ENCODE measurements around the gene SLC2A1. TPM values are rescaled to one million over a fixed set of nuclear protein-coding genes. Genes with fewer than 3 reads are reported as not detected.
A peak's percentile ranks its signal among the peaks of the same experiment; 100 is the strongest.
"Not testable (repeated sequence)": the region's sequence is repeated elsewhere in the genome, so short reads cannot be mapped to it uniquely, and the experiment has no call there.

SLC2A1 gene
- total RNA-seq, 1 donor from 2014 or later: 511 TPM

DNA sequence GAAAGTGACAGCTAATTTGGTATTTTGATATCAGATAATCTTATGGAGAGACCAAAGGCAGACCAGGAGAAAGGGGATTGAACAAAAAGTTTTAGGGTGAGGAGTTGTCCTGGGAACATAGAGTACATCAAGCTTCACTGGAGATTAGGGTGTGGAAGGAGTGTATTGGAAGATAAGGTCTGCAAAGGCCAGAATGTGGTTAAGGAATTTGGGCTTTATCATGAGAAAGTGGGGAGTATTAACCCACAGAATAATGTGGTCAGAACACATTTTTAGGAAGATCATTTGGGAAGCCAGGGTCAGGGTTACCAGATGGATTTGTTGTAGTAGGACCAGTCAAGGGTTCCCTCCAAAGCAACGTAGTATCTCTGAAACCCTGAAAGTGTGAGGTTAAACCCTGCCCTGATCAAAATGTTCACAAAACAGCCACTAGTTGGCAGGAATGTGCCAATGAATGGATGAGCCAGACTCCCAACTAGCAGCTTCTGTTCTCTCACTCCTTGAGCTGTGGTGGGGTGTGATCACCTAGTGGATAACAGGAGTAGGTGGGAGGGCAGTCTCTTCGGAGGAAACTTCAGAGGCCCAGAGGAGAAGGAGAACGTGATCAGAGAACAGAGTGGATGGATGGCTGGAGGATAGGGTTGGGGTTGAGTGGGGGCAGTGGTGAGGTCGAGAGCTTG is 35.8 kb downstream of the SLC2A1 start:
- H3K9me3 Mint-ChIP-seq (ENCODE audit: unreplicated experiment): no peaks in the 10 kb centered on the region
- TF ChIP-seq, protein P1, sequence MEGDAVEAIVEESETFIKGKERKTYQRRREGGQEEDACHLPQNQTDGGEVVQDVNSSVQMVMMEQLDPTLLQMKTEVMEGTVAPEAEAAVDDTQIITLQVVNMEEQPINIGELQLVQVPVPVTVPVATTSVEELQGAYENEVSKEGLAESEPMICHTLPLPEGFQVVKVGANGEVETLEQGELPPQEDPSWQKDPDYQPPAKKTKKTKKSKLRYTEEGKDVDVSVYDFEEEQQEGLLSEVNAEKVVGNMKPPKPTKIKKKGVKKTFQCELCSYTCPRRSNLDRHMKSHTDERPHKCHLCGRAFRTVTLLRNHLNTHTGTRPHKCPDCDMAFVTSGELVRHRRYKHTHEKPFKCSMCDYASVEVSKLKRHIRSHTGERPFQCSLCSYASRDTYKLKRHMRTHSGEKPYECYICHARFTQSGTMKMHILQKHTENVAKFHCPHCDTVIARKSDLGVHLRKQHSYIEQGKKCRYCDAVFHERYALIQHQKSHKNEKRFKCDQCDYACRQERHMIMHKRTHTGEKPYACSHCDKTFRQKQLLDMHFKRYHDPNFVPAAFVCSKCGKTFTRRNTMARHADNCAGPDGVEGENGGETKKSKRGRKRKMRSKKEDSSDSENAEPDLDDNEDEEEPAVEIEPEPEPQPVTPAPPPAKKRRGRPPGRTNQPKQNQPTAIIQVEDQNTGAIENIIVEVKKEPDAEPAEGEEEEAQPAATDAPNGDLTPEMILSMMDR (IDR thresholded peaks at IDR 0.05; ENCODE audit: unreplicated experiment): peak; percentile 62
- peaks cover 22% of the 10 kb centered on the region for H3K36me3 Mint-ChIP-seq (ENCODE audit: low read depth, unreplicated experiment)
- H3K27me3 Mint-ChIP-seq (ENCODE audit: unreplicated experiment): peaks cover 15% of the 10 kb centered on the region
- peak overlapping the region; percentile 19 for H3K27ac Mint-ChIP-seq (ENCODE audit: unreplicated experiment)
- DNase-seq (ENCODE audit: low spot score): peak; percentile 56
- peaks cover 21% of the 10 kb centered on the region for H3K4me1 Mint-ChIP-seq (ENCODE audit: unreplicated experiment)
- H3K4me3 Mint-ChIP-seq (ENCODE audit: unreplicated experiment): peak overlapping the region; percentile 40

- no peaks in the 10 kb centered on the region for H3K9me3 Mint-ChIP-seq (ENCODE audit: unreplicated experiment)
- H3K27me3 Mint-ChIP-seq (ENCODE audit: unreplicated experiment): peaks cover 13% of the 10 kb centered on the region
- no peak for DNase-seq (ENCODE audit: low spot score)
- peaks cover 16% of the 10 kb centered on the region for H3K4me1 Mint-ChIP-seq (ENCODE audit: unreplicated experiment)
- no peak overlapping the region for H3K27ac Mint-ChIP-seq (ENCODE audit: unreplicated experiment)
- TF ChIP-seq, protein P1 (IDR thresholded peaks at IDR 0.05; ENCODE audit: unreplicated experiment): no peak
- H3K4me3 Mint-ChIP-seq (ENCODE audit: unreplicated experiment): no peak overlapping the region
- H3K36me3 Mint-ChIP-seq (ENCODE audit: low read depth, unreplicated experiment): peaks cover 11% of the 10 kb centered on the region
Measured at GRCh38 chr1:42921769-42922168, 36.9 kb downstream of the SLC2A1 start.

DNA sequence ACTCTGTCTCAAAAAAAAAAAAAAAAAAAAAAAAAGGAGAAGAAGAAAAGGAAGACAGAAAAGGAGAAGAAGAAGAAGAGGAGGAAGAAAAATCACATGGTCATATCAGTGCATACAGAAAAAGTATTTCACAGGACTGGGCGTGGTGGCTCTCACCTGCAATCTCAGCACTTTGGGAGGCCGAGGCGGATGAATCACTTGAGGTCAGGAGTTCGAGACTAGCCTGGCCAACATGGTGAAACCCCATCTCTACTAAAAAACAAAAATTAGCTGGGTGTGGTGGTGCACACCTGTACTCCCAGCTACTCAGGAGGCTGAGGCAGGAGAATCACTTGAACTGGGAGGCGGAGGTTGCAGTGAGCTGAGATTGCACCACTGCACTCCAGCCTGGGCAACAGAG is 39.0 kb downstream of the SLC2A1 start:
- H3K27ac Mint-ChIP-seq (ENCODE audit: unreplicated experiment); H3K36me3 Mint-ChIP-seq (ENCODE audit: low read depth, unreplicated experiment); H3K9me3 Mint-ChIP-seq (ENCODE audit: unreplicated experiment); H3K27me3 Mint-ChIP-seq (ENCODE audit: unreplicated experiment); DNase-seq (ENCODE audit: low spot score); H3K4me3 Mint-ChIP-seq (ENCODE audit: unreplicated experiment): not testable (repeated sequence)
- peaks cover 14% of the 10 kb centered on the region for H3K4me1 Mint-ChIP-seq (ENCODE audit: unreplicated experiment)

DNA sequence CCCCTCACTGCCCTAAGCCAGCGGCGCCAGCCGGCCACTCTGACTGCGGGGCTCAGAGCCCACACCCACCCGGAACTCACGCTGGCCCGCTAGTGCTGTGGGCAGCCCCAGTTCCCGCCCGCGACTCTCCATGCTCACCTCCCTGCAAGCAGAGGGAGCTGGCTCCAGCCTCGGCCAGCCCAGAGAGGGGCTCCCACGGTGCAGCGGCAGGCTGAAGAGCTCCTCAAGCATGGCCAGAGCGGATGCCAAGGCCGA is 41.5 kb downstream of the SLC2A1 start:
- peaks cover 6% of the 10 kb centered on the region for H3K36me3 Mint-ChIP-seq (ENCODE audit: low read depth, unreplicated experiment)
- H3K4me3 Mint-ChIP-seq (ENCODE audit: unreplicated experiment): no peak overlapping the region
- TF ChIP-seq, protein P1 (IDR thresholded peaks at IDR 0.05; ENCODE audit: unreplicated experiment): no peak
- no peaks in the 10 kb centered on the region for H3K27me3 Mint-ChIP-seq (ENCODE audit: unreplicated experiment)
- no peak overlapping the region for H3K27ac Mint-ChIP-seq (ENCODE audit: unreplicated experiment)
- peaks cover 16% of the 10 kb centered on the region for H3K4me1 Mint-ChIP-seq (ENCODE audit: unreplicated experiment)
- no peak for DNase-seq (ENCODE audit: low spot score)
- peaks cover 5% of the 10 kb centered on the region for H3K9me3 Mint-ChIP-seq (ENCODE audit: unreplicated experiment)

DNA sequence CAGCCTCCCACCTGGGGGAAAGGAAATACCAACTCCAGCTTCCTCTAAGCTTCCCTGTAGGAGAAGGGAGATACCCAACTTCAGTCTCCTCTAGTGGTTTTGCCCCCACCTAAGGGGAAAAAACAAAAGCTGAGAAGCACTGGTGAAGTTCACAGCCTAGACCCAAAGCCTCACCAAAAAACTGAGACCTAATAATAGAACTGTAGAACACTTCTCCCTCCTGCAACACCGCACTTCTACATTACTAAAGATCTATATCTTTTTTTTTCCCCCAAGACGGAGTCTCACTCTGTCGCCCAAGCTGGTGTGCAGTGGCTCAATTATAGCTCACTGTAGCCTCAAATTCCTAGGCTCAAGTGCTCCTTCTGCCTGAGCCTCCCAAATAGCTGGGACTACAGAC is 43.2 kb downstream of the SLC2A1 start:
- TF ChIP-seq, protein P1 (IDR thresholded peaks at IDR 0.05; ENCODE audit: unreplicated experiment): no peak
- Mint-ChIP-seq H3K9me3 (ENCODE audit: unreplicated experiment) (peaks cover 5% of the 10 kb centered on the region), H3K36me3 (ENCODE audit: low read depth, unreplicated experiment) (peaks cover 6% of the 10 kb centered on the region), H3K27ac (ENCODE audit: unreplicated experiment) (peak overlapping the region; percentile 30), H3K4me3 (ENCODE audit: unreplicated experiment) (no peak overlapping the region), H3K27me3 (ENCODE audit: unreplicated experiment) (no peaks in the 10 kb centered on the region), H3K4me1 (ENCODE audit: unreplicated experiment) (peaks cover 16% of the 10 kb centered on the region)
- no peak for DNase-seq (ENCODE audit: low spot score)

All from endothelial cell (in vitro differentiated cells).